Kidney capillary endothelial cell (primary cell): ENCODE results near the gene ZBTB37.
A peak's percentile ranks its signal among the peaks of the same experiment; 100 is the strongest.
"Not testable (repeated sequence)": the region's sequence is repeated elsewhere in the genome, so short reads cannot be mapped to it uniquely, and the experiment has no call there.

Source experiments
- DNase-seq: peaks from one replicate; pipeline ENCODE4 v3.0.0-alpha.2; 2018; ENCODE audit warnings: low spot score

The ZBTB37 gene

GRCh38 chr1:173865468-173866164, 2.6 kb upstream of the ZBTB37 start:
- DNase-seq, result no peak

GRCh38 chr1:173866413-173867115, 1.6 kb upstream of the ZBTB37 start:
- DNase-seq, result no peak

- no peak for DNase-seq
Observed at GRCh38 chr1:173867141-173867752, 933 bp upstream of the ZBTB37 start.

- DNase-seq, result peak; percentile 100
Observed at GRCh38 chr1:173867753-173868265, 371 bp upstream of the ZBTB37 start, which contains the start of gene GAS5. Gene GAS5, minus strand, starts transcription at chr1:173867989.

GRCh38 chr1:173869021-173869359, 810 bp downstream of the ZBTB37 start:
- no peak for DNase-seq

- no peak for DNase-seq
Observed at GRCh38 chr1:173870252-173871075, 2.3 kb downstream of the ZBTB37 start.

GRCh38 chr1:173871091-173871490, 2.9 kb downstream of the ZBTB37 start:
- DNase-seq, result no peak

GRCh38 chr1:173871500-173871899, 3.3 kb downstream of the ZBTB37 start:
- DNase-seq, result no peak

- no peak for DNase-seq
Observed at GRCh38 chr1:173876732-173877131, 8.6 kb downstream of the ZBTB37 start.

GRCh38 chr1:173878251-173878650, 10.1 kb downstream of the ZBTB37 start:
- DNase-seq, result no peak

- not testable (repeated sequence) for DNase-seq
Observed at GRCh38 chr1:173881117-173881516, 12.9 kb downstream of the ZBTB37 start.

GRCh38 chr1:173884701-173885100, 16.5 kb downstream of the ZBTB37 start:
- no peak for DNase-seq

GRCh38 chr1:173886746-173887611, 18.8 kb downstream of the ZBTB37 start:
- no peak for DNase-seq

- no peak for DNase-seq
Observed at GRCh38 chr1:173887627-173888026, 19.4 kb downstream of the ZBTB37 start.

- DNase-seq, result no peak
Observed at GRCh38 chr1:173888749-173889148, 20.6 kb downstream of the ZBTB37 start.

- DNase-seq, result no peak
Observed at GRCh38 chr1:173889885-173890284, 21.7 kb downstream of the ZBTB37 start.

GRCh38 chr1:173893611-173894010, 25.4 kb downstream of the ZBTB37 start:
- no peak for DNase-seq

- no peak for DNase-seq
Observed at GRCh38 chr1:173894189-173894588, 26.0 kb downstream of the ZBTB37 start.

GRCh38 chr1:173900427-173900826, 32.2 kb downstream of the ZBTB37 start:
- DNase-seq, result no peak

- no peak for DNase-seq
Observed at GRCh38 chr1:173900992-173901391, 32.8 kb downstream of the ZBTB37 start.

- no peak for DNase-seq
Observed at GRCh38 chr1:173903827-173904531, 35.8 kb downstream of the ZBTB37 start.
